ENCODE data around the gene CBX8. TPM values are rescaled to one million over a fixed set of nuclear protein-coding genes. Genes with fewer than 3 reads are reported as not detected.
A peak's percentile ranks its signal among the peaks of the same experiment; 100 is the strongest.

The CBX8 gene
- total and polyA plus RNA-seq, 2 of the 13 experiments (the other 11 are each of a cell fraction or from before 2014, with no cell fraction given): 0.34 to 12.6 TPM

DNA sequence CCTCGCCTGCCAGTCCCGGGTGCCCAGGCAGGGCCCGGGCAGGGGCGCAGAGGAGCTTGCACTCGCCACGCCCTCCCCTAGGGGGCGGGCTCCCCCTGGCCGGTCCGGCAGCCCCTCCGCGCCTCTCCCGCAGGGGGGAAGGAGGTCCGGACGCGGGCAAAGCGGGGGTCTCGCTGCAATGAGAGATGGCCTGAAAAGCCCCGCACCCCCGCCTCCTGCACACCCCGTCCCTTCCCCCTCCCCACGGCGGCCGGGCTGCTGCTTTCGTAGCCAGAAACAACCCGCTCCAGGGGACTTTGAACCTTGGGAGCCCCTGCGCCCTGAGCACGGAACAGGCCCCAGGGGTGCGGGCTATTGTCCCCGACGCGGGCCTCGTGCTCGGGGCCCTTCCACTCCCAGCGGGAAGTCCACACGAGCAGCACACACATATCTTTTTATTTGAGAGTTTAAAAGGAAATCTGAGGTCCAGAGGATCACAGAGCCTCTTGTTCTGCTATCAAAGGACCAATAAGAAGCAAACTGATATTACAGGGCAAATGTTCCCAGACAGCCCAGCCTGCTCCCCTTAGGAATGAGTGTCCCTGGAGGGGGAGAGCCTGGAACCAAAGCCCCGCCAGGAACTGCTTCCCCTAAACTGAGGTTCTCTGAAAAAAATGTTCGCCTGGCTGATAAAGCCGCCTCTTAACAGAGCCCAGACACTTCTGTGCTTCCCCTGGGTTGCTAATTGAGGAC lies 48.2 kb upstream of the CBX8 start (continued):
- TF ChIP-seq, protein P1, sequence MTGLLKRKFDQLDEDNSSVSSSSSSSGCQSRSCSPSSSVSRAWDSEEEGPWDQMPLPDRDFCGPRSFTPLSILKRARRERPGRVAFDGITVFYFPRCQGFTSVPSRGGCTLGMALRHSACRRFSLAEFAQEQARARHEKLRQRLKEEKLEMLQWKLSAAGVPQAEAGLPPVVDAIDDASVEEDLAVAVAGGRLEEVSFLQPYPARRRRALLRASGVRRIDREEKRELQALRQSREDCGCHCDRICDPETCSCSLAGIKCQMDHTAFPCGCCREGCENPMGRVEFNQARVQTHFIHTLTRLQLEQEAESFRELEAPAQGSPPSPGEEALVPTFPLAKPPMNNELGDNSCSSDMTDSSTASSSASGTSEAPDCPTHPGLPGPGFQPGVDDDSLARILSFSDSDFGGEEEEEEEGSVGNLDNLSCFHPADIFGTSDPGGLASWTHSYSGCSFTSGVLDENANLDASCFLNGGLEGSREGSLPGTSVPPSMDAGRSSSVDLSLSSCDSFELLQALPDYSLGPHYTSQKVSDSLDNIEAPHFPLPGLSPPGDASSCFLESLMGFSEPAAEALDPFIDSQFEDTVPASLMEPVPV (CRISPR knock-in tag; IDR thresholded peaks at IDR 0.05): peak; percentile 71; the same call in 1 of the 2 replicates
- peak; percentile 96 for TF ChIP-seq ZBTB7A (CRISPR knock-in tag; IDR thresholded peaks at IDR 0.05)
- TF ChIP-seq ZNF234 (CRISPR knock-in tag; conservative IDR thresholded peaks at IDR 0.05): no peak
- no peak for TF ChIP-seq IRF2 (CRISPR knock-in tag; IDR thresholded peaks at IDR 0.05)
- TF ChIP-seq, protein P2, sequence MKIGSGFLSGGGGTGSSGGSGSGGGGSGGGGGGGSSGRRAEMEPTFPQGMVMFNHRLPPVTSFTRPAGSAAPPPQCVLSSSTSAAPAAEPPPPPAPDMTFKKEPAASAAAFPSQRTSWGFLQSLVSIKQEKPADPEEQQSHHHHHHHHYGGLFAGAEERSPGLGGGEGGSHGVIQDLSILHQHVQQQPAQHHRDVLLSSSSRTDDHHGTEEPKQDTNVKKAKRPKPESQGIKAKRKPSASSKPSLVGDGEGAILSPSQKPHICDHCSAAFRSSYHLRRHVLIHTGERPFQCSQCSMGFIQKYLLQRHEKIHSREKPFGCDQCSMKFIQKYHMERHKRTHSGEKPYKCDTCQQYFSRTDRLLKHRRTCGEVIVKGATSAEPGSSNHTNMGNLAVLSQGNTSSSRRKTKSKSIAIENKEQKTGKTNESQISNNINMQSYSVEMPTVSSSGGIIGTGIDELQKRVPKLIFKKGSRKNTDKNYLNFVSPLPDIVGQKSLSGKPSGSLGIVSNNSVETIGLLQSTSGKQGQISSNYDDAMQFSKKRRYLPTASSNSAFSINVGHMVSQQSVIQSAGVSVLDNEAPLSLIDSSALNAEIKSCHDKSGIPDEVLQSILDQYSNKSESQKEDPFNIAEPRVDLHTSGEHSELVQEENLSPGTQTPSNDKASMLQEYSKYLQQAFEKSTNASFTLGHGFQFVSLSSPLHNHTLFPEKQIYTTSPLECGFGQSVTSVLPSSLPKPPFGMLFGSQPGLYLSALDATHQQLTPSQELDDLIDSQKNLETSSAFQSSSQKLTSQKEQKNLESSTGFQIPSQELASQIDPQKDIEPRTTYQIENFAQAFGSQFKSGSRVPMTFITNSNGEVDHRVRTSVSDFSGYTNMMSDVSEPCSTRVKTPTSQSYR (CRISPR knock-in tag; IDR thresholded peaks at IDR 0.05; ENCODE audit: borderline replicate concordance): peak; percentile 90
- TF ChIP-seq ZNF703 (CRISPR knock-in tag; IDR thresholded peaks at IDR 0.05; ENCODE audit: borderline replicate concordance): 0 out of 2 replicates have a peak, but pooled peaks have one; percentile 83
- no peak for TF ChIP-seq ZFP62 (CRISPR knock-in tag; IDR thresholded peaks at IDR 0.05)
- TF ChIP-seq, protein P3, sequence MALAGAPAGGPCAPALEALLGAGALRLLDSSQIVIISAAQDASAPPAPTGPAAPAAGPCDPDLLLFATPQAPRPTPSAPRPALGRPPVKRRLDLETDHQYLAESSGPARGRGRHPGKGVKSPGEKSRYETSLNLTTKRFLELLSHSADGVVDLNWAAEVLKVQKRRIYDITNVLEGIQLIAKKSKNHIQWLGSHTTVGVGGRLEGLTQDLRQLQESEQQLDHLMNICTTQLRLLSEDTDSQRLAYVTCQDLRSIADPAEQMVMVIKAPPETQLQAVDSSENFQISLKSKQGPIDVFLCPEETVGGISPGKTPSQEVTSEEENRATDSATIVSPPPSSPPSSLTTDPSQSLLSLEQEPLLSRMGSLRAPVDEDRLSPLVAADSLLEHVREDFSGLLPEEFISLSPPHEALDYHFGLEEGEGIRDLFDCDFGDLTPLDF (CRISPR knock-in tag; IDR thresholded peaks at IDR 0.05): peak; percentile 50; the same call in 1 of the 2 replicates
- peak; percentile 29; the same call in 1 of the 2 replicates for TF ChIP-seq ZNF777 (CRISPR knock-in tag; IDR thresholded peaks at IDR 0.05)
- peak; percentile 82 for TF ChIP-seq NCOR1 (IDR thresholded peaks at IDR 0.05; ENCODE audit: borderline replicate concordance, low read length)
- TF ChIP-seq ZNF549 (CRISPR knock-in tag; IDR thresholded peaks at IDR 0.05): no peak
- TF ChIP-seq GATAD1 (CRISPR knock-in tag; IDR thresholded peaks at IDR 0.05): 0 out of 2 replicates have a peak, but pooled peaks have one; percentile 51
- peak; percentile 48 for TF ChIP-seq SMAD3 (CRISPR knock-in tag; IDR thresholded peaks at IDR 0.05)
- TF ChIP-seq, protein P4, sequence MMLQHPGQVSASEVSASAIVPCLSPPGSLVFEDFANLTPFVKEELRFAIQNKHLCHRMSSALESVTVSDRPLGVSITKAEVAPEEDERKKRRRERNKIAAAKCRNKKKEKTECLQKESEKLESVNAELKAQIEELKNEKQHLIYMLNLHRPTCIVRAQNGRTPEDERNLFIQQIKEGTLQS (CRISPR knock-in tag; IDR thresholded peaks at IDR 0.05): peak; percentile 52; the same call in 1 of the 2 replicates
- no peak for TF ChIP-seq MAFG (CRISPR knock-in tag; IDR thresholded peaks at IDR 0.05)
- no peak for TF ChIP-seq HDAC6 (IDR thresholded peaks at IDR 0.05; ENCODE audit: low read depth, low read length)
- TF ChIP-seq ZNF34 (CRISPR knock-in tag; IDR thresholded peaks at IDR 0.05; ENCODE audit: borderline replicate concordance): no peak
- TF ChIP-seq FOXA3 (CRISPR knock-in tag; IDR thresholded peaks at IDR 0.05): peak; percentile 62; the same call in 1 of the 2 replicates
- peak; percentile 19 for TF ChIP-seq POLR2AphosphoS5 (IDR thresholded peaks at IDR 0.05; ENCODE audit: low read depth, low read length)
- TF ChIP-seq NCOA1 (CRISPR knock-in tag; IDR thresholded peaks at IDR 0.05): no peak
- TF ChIP-seq, protein P5, sequence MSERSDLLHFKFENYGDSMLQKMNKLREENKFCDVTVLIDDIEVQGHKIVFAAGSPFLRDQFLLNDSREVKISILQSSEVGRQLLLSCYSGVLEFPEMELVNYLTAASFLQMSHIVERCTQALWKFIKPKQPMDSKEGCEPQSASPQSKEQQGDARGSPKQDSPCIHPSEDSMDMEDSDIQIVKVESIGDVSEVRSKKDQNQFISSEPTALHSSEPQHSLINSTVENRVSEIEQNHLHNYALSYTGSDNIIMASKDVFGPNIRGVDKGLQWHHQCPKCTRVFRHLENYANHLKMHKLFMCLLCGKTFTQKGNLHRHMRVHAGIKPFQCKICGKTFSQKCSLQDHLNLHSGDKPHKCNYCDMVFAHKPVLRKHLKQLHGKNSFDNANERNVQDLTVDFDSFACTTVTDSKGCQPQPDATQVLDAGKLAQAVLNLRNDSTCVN (CRISPR knock-in tag; IDR thresholded peaks at IDR 0.05; ENCODE audit: borderline replicate concordance): peak; percentile 55; the same call in 1 of the 2 replicates
- no peak for TF ChIP-seq ZNF256 (CRISPR knock-in tag; conservative IDR thresholded peaks at IDR 0.05)

Data from HepG2 (cell line).